IMR-90 (cell line): ENCODE measurements around the gene NFIX.

Source experiments
- BHLHE40 ChIP-seq: fragments of 150-350 bp; IDR thresholded peaks from 2 replicates; pipeline ENCODE4 v1.6.1; 2016; ENCODE audit warnings: mild to moderate bottlenecking, low read depth, low read length
- CEBPB ChIP-seq: IDR thresholded peaks from 2 replicates; pipeline ENCODE4 v1.6.1; 2012; ENCODE audit warnings: low read depth, low read length, improper control_type of control experiment
- CTCF ChIP-seq: conservative IDR thresholded peaks from 2 replicates; pipeline ENCODE4 v1.5.1; 2012; ENCODE audit warnings: mild to moderate bottlenecking, low read depth, low read length, improper control_type of control experiment
- MAFK ChIP-seq: IDR thresholded peaks from 2 replicates; pipeline ENCODE4 v1.6.1; 2012; ENCODE audit warnings: low read depth, low read length, improper control_type of control experiment
- MAZ ChIP-seq: IDR thresholded peaks from 2 replicates; pipeline ENCODE4 v1.6.1; 2012; ENCODE audit warnings: low read depth, mild to moderate bottlenecking, low read length, improper control_type of control experiment, moderate library complexity, borderline replicate concordance
- POLR2A ChIP-seq: IDR thresholded peaks from 2 replicates; pipeline ENCODE4 v1.6.1; 2012; ENCODE audit warnings: mild to moderate bottlenecking, low read depth, low read length
- RAD21 ChIP-seq: IDR thresholded peaks from 2 replicates; pipeline ENCODE4 v1.6.1; 2012; ENCODE audit warnings: low read length, improper control_type of control experiment
- USF2 ChIP-seq: fragments of 150-350 bp; IDR thresholded peaks from 2 replicates; pipeline ENCODE4 v1.6.1; 2017; ENCODE audit warnings: mild to moderate bottlenecking, antibody characterized with exemption, low read length, low read depth

- TF ChIP-seq CTCF (no peak), POLR2A (no peak), USF2 (no peak), MAFK (no peak), RAD21 (no peak), MAZ (no peak), CEBPB (no peak), BHLHE40 (no peak)
Observed at GRCh38 chr19:12990853-12991252, 4.4 kb upstream of the NFIX start.
